AG04450 (cell line): ENCODE data around the gene ACAN. TPM values are rescaled to one million over a fixed set of nuclear protein-coding genes. Genes with fewer than 3 reads are reported as not detected.

ENCODE experiments used
- CTCF ChIA-PET: fragments of 300-600, 350-600 bp; formaldehyde crosslinking; extraction: SDS; loops from one replicate; lab custom pipeline; 2022; ENCODE audit warnings: antibody characterized with exemption, inconsistent platforms; lab: Charles Lee
- POLR2A ChIA-PET: fragments of 350-600 bp; formaldehyde crosslinking; extraction: SDS; loops from one replicate; lab custom pipeline; 2021; ENCODE audit warnings: antibody characterized with exemption, inconsistent platforms; lab: Yijun Ruan, JAX
- DNase-seq: peaks from one replicate; pipeline ENCODE4 v3.0.0-alpha.2; 2011; ENCODE audit warnings: low read depth, low spot score
- H3K27ac ChIP-seq: one replicate; pipeline ENCODE4 v1.5.1; 2012; ENCODE audit warnings: low read depth, low read length, control low read depth
- H3K27me3 ChIP-seq: one replicate; pipeline ENCODE4 v1.6.0; 2012; ENCODE audit warnings: low read length; ENCODE audit not compliant: control insufficient read depth, insufficient read depth
- H3K4me3 ChIP-seq: 2 replicates; pipeline ENCODE4 v1.5.1; 2011; ENCODE audit warnings: mild to moderate bottlenecking, low read depth, low read length, control low read depth
- H3K9me3 ChIP-seq: 2 replicates; pipeline ENCODE4 v1.5.1; 2012; ENCODE audit warnings: low read length; ENCODE audit not compliant: control insufficient read depth, insufficient read depth
- CTCF ChIP-seq: IDR thresholded peaks from 2 replicates; pipeline ENCODE4 v1.5.1; 2011; ENCODE audit warnings: low read depth, low read length, control low read depth, inconsistent platforms
- polyA plus RNA-seq: library from polyadenylated mRNA; depleted of rRNA; stranded (reverse); fragments of >200 nt; gene quantifications from 2 replicates; pipeline ENCODE4 v1.2.3, GENCODE V29; 2011

Gene ACAN
- polyA plus RNA-seq, 1 experiment = 0.20 TPM

DNA sequence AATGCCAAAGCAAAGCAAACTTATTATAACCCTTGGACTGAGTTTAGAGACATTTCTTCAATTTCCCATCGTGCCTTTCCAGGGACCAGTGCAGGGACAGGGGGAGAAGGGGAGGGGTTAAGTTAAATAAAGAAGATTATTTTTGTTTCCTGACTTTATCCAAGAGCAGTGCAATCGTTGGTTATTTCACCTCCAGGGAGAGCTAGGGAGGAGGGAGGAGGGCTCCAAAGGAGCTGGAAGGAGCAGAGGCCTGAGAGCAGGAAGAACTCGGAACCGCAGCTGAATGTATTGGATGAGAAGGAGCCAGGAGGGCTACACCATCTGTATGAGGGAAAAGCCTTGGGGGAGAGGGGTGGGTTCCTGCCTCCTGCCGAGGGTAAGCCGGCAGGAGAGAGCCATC lies 71.4 kb downstream of the ACAN start:
- CTCF ChIA-PET = interaction anchor here (0.6 kb wide), 1 partner anchor 10 kb away, joined by 3 read pairs; no protein-coding TSS in a partner anchor
- no peaks in the 10 kb centered on the region for H3K9me3 ChIP-seq
- no peak overlapping the region for H3K4me3 ChIP-seq
- POLR2A ChIA-PET = no interaction called here
- peaks cover 14% of the 10 kb centered on the region for H3K27me3 ChIP-seq
- H3K27ac ChIP-seq = no peak overlapping the region
- DNase-seq = no peak
- TF ChIP-seq CTCF = no peak

DNA sequence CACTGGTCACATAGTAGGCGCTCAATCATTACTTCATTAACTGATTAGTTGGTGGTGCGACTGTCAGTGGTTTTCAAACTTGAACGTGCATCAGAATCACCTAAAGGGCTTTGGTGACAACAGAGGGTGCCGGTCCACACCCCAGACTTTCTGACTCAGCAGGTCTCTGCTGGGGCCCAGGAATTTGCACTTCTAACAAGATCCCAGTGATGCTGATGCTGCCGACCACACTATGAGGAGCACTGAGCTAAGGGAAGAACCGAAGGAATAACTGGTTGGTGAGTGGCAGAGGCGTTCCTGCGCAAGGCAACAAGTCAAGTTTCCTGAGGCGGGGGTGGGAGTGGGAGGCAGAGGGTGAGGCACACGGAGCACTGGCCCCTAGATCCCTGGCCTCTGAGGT lies 73.3 kb downstream of the ACAN start:
- no peak for DNase-seq
- Histone ChIP-seq H3K27me3 (peaks cover 6% of the 10 kb centered on the region), H3K4me3 (no peak overlapping the region), H3K27ac (no peak overlapping the region), H3K9me3 (no peaks in the 10 kb centered on the region)
- CTCF ChIA-PET = no interaction called here
- POLR2A ChIA-PET = no interaction called here
- TF ChIP-seq CTCF = no peak

GRCh38 chr15:88877415-88877814 lies 74.2 kb downstream of the ACAN start:
- Histone ChIP-seq H3K27ac (no peak overlapping the region), H3K4me3 (no peak overlapping the region), H3K27me3 (peaks cover 2% of the 10 kb centered on the region), H3K9me3 (no peaks in the 10 kb centered on the region)
- CTCF ChIA-PET = interaction anchor here (0.9 to 2.6 kb wide), 3 partner anchors 8 to 253 kb away, joined by 3 to 14 read pairs (median 11); no protein-coding TSS in a partner anchor
- no peak for TF ChIP-seq CTCF
- no peak for DNase-seq
- POLR2A ChIA-PET = no interaction called here

DNA sequence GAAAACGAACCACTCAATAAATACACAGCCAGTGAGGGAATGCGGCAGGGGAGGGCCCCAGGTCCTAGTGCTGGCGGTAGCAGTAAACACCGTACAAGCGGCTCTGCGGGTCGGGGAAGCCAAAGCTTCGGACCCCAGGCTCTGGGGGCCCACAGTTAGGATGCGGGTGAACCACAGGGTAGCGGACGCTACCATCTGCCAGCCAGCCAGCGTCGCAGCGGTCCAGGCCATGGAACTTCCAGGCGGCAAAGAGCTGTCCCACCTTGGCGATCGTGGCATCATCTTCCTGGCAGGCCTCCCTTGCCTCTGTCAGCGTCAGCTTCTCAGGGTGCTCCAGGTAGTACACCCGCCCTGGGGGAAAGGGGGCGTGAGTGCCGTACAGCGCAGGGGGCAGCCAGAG lies 74.7 kb downstream of the ACAN start:
- Histone ChIP-seq H3K27ac (no peak overlapping the region), H3K4me3 (no peak overlapping the region), H3K27me3 (peaks cover 2% of the 10 kb centered on the region), H3K9me3 (no peaks in the 10 kb centered on the region)
- no peak for DNase-seq
- ChIA-PET CTCF (interaction anchor here (0.7 to 2.6 kb wide), 12 partner anchors 8 to 300 kb away, joined by 3 to 17 read pairs (median 4); partner anchors contain the start of gene HAPLN3), POLR2A (no interaction called here)
- TF ChIP-seq CTCF = no peak

DNA sequence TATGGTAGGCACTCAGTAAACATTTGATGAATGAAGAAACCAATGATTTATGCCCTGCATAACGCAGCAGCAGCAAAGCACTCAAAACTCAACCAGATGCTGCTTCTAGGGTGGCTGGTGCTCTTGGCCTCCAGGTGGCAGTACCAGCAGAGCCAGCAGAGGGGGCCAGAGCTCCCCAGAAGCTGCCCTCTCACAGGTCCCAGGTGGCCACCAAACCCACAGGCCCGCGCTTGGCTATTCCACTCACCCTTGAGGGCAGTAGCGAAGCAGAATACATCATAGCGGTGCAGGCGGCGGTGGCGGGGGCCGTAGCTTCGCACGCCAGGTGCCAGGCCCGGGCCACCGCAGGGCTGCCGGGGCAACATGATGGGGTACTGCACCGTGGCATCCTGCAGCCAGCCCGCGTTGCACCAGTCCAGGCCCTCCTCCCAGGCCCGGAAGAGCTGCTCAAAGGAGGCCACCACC lies 75.5 kb downstream of the ACAN start:
- ChIA-PET CTCF (interaction anchor here (0.7 to 2.6 kb wide), 23 partner anchors 9 to 366 kb away, joined by 3 to 17 read pairs (median 4); partner anchors contain the start of gene HAPLN3), POLR2A (interaction anchor here (1.0 kb wide), 2 partner anchors 18 to 42 kb away, joined by 3 to 8 read pairs; no protein-coding TSS in a partner anchor)
- H3K27ac ChIP-seq = no peak overlapping the region
- H3K27me3 ChIP-seq = peaks cover 1% of the 10 kb centered on the region
- H3K9me3 ChIP-seq = no peaks in the 10 kb centered on the region
- DNase-seq = no peak
- no peak overlapping the region for H3K4me3 ChIP-seq
- peak; percentile 81 for TF ChIP-seq CTCF
